Right lobe of liver (tissue), 4 donors: ENCODE results near the gene CREB5.

Source experiments
- CTCF ChIP-seq, 4 donors: fragments of 200-600 bp in 3 of 4; fragments of 450-650 bp in 1 of 4; IDR thresholded peaks; one replicate each; pipeline versions ENCODE4 v1.5.1 to v1.8.0; 2016 to 2022; ENCODE audit warnings: antibody characterized with exemption in 4 of 4, mild to moderate bottlenecking in 2 of 4
- POLR2A ChIP-seq: fragments of 450-650 bp; IDR thresholded peaks from one replicate; pipeline ENCODE4 v1.6.1; 2017; ENCODE audit warnings: antibody characterized with exemption, mild to moderate bottlenecking
- donor health status: DM: no; HTN: no; CAD: no.
- donor health status: DM: no; HTN: no; CAD: no.
- donor health status: DM: no; HTN: yes; CAD: no.

DNA sequence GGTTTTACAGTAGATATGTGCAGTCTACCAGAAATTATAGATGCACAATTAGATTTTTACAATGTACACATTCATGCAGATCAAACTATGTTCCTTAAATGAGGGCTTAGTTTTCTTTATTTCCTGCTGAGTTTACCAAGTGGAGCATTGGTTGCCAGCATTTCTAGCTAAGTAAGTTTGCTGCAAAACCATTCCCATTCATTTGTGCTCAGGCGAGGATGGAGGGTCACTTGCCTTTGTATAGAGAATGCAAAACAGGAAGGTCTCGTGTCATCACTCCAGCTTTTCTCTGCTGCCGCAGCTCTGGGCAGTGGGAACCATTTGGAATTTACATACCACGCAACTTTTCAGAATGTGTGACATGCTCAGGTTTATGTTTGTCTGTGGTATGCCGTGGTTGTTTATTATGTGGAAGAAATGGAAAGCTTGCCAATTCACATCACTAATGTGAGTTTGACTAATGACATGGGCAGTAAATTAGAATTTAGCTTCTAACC is 347.2 kb downstream of the CREB5 start:
- TF ChIP-seq CTCF (IDR thresholded peaks at IDR 0.05) (no peak), POLR2A (no peak)
